ENCODE measurements around the gene ABHD17C. TPM values are rescaled to one million over a fixed set of nuclear protein-coding genes. Genes with fewer than 3 reads are reported as not detected.

The ABHD17C gene
- total and polyA plus RNA-seq, 2 experiments from 2014 or later: 11.3 to 23.8 TPM

GRCh38 chr15:80773792-80774352 is 78.8 kb downstream of the ABHD17C start:
- no peaks in the 10 kb centered on the region for H3K36me3 ChIP-seq (ENCODE audit: insufficient read depth)
- no peaks in the 10 kb centered on the region for H3F3A ChIP-seq (replicated peaks; ENCODE audit: low read depth)
- H3K79me2 ChIP-seq (replicated peaks; ENCODE audit: insufficient read depth): no peaks in the 10 kb centered on the region
- H3K9me2 ChIP-seq (ENCODE audit: insufficient read depth): peaks cover 9% of the 10 kb centered on the region
- Mint-ChIP-seq H3K27me3 (ENCODE audit: insufficient read depth, low read depth, poor library complexity) (peaks cover 11% of the 10 kb centered on the region), H3K36me3 (ENCODE audit: low read depth) (no peaks in the 10 kb centered on the region), H3K4me1 (peaks cover 5% of the 10 kb centered on the region; the same call in 2 of the 3 replicates), H3K9me3 (no peaks in the 10 kb centered on the region), H3K4me3 (no peak overlapping the region), H3K27ac (no peak overlapping the region)
- H4K20me1 ChIP-seq (replicated peaks; ENCODE audit: insufficient read depth): no peaks in the 10 kb centered on the region
- H3K27me3 ChIP-seq (ENCODE audit: insufficient read depth): peaks cover 14% of the 10 kb centered on the region
- no peak overlapping the region for H2AFZ ChIP-seq
- TF ChIP-seq JUNB (IDR thresholded peaks at IDR 0.05; ENCODE audit: unreplicated experiment): no peak
- no peak for TF ChIP-seq CREB1 (CRISPR knock-in tag; IDR thresholded peaks at IDR 0.05; ENCODE audit: low read depth)
- TF ChIP-seq ZNF462 (CRISPR knock-in tag; IDR thresholded peaks at IDR 0.05): no peak
- TF ChIP-seq STAT1 (IDR thresholded peaks at IDR 0.05; ENCODE audit: unreplicated experiment): no peak
- TF ChIP-seq REST (IDR thresholded peaks at IDR 0.05; ENCODE audit: unreplicated experiment): no peak
- no peak for TF ChIP-seq EZH2 (IDR thresholded peaks at IDR 0.05; ENCODE audit: low read depth, unreplicated experiment)
- no peak for TF ChIP-seq POLR2AphosphoS5 (IDR thresholded peaks at IDR 0.05; ENCODE audit: low read depth)
- no peak for TF ChIP-seq ETS1 (IDR thresholded peaks at IDR 0.05)
- no peak for TF ChIP-seq NANOG (IDR thresholded peaks at IDR 0.05; ENCODE audit: borderline replicate concordance)
- TF ChIP-seq CTCF (conservative IDR thresholded peaks at IDR 0.05; ENCODE audit: low read depth in 2 of 2): no peak
- TF ChIP-seq EZH2phosphoT487 (IDR thresholded peaks at IDR 0.05; ENCODE audit: unreplicated experiment): no peak
- no peak for TF ChIP-seq ZNF114 (CRISPR knock-in tag; IDR thresholded peaks at IDR 0.05)
- no peak for TF ChIP-seq ZNF331 (CRISPR knock-in tag; IDR thresholded peaks at IDR 0.05; ENCODE audit: low read depth)
- H3K4me1 ChIP-seq (ENCODE audit: insufficient read depth): no peaks in the 10 kb centered on the region
- no peak overlapping the region for H3K4me3 ChIP-seq
- ATAC-seq: no peak
- H3K4me2 ChIP-seq: no peak overlapping the region
- no peak overlapping the region for H3K27ac ChIP-seq (ENCODE audit: low read depth)
- DNase-seq (ENCODE audit: low spot score): no peak
